ENCODE data around the gene UCK1. TPM values are rescaled to one million over a fixed set of nuclear protein-coding genes. Genes with fewer than 3 reads are reported as not detected.

Gene UCK1
- total and polyA plus RNA-seq, 2 of the 8 experiments (the other 6 are each of a cell fraction or from before 2014, with no cell fraction given): 35.1 to 42.0 TPM

- no peak overlapping the region for H4K91ac ChIP-seq (replicated peaks; ENCODE audit: insufficient read length, low read length)
- WGBS, 2 experiments (ENCODE audit: extremely low coverage in 1 of 2, insufficient coverage in 1 of 2, insufficient read length in 1 of 2, insufficient replicate concordance in 2 of 2, low coverage in 1 of 2, low lambda C conversion rate in 2 of 2, missing lambda C conversion rate in 1 of 2): 80% methylated on average over 1 of the region's 1 CpG; no CpG with 5 or more reads in 1 of the 2 experiments
- H3K79me1 ChIP-seq (ENCODE audit: low read depth, low read length): no peaks in the 10 kb centered on the region
- peaks cover 9 to 19% (median 16%) of the 10 kb centered on the region in 4 experiments for H3K27me3 ChIP-seq (replicated peaks in 1 of 4; ENCODE audit: control insufficient read depth in 3 of 4, extremely low read depth in 1 of 4, insufficient read depth in 3 of 4, low read length in 3 of 4)
- no peak overlapping the region for H2AK5ac ChIP-seq (ENCODE audit: low read depth, low read length)
- no peak overlapping the region for H2AFZ ChIP-seq (ENCODE audit: low read length)
- FAIRE-seq (no peak), DNase-seq (ENCODE audit: low read depth in 1 of 2, low spot score in 2 of 2) (no peak)
- H3K23me2 ChIP-seq (ENCODE audit: low read depth, low read length): peaks cover 11% of the 10 kb centered on the region; the same call in 1 of the 2 replicates
- ChIA-PET POLR2A (ENCODE audit: partially characterized antibody) (interaction anchor here (0.6 kb wide), 1 partner anchor 201 kb away, joined by 3 read pairs; no protein-coding TSS in a partner anchor), CTCF (ENCODE audit: partially characterized antibody) (interaction anchor here (0.7 to 2.5 kb wide), 7 partner anchors 13 to 197 kb away, joined by 3 to 10 read pairs (median 3); no protein-coding TSS in a partner anchor)
- H3K27ac ChIP-seq (ENCODE audit: low read depth, low read length): no peak overlapping the region
- H3K23ac ChIP-seq (ENCODE audit: insufficient read length): no peak overlapping the region
- no peak overlapping the region for H3K56ac ChIP-seq (replicated peaks; ENCODE audit: insufficient read length, low read depth, low read length)
- H2BK120ac ChIP-seq (replicated peaks; ENCODE audit: low read depth, low read length): no peak overlapping the region
- no peak overlapping the region for H3K4ac ChIP-seq (replicated peaks; ENCODE audit: insufficient read length, low read depth, low read length)
- H3K36me3 ChIP-seq (ENCODE audit: control insufficient read depth in 2 of 4, insufficient read depth in 4 of 4, low read length in 3 of 4): no peaks in the 10 kb centered on the region
- no peak overlapping the region for H3K4me3 ChIP-seq (ENCODE audit: extremely low read depth in 1 of 4, insufficient read depth in 2 of 4, low read depth in 3 of 4, low read length in 4 of 4)
- H2BK20ac ChIP-seq (ENCODE audit: low read length): no peak overlapping the region
- no peak overlapping the region for H3K9ac ChIP-seq (replicated peaks in 1 of 4; ENCODE audit: extremely low read depth in 1 of 4, low read depth in 3 of 4, low read length in 3 of 4)
- H4K5ac ChIP-seq (ENCODE audit: insufficient read length, low read depth, low read length): no peak overlapping the region
- no peak overlapping the region for H2BK12ac ChIP-seq (ENCODE audit: low read depth, low read length)
- H2BK15ac ChIP-seq (ENCODE audit: low read length): no peak overlapping the region
- peaks cover 0 to 5% of the 10 kb centered on the region in 2 experiments; a peak in 1 of 4 replicates for H3K9me3 ChIP-seq (ENCODE audit: insufficient read depth in 2 of 2, low read depth in 1 of 2, low read length in 1 of 2)
- H3K79me2 ChIP-seq (ENCODE audit: control insufficient read depth in 1 of 2, insufficient read depth in 2 of 2, low read length in 2 of 2): no peaks in the 10 kb centered on the region
- H3K18ac ChIP-seq (ENCODE audit: extremely low read depth, low read length): no peak overlapping the region
- no peak overlapping the region for H3K4me2 ChIP-seq (ENCODE audit: insufficient read depth in 1 of 2, low read depth in 2 of 2, low read length in 2 of 2)
- H2BK5ac ChIP-seq (ENCODE audit: low read depth, low read length): no peak overlapping the region
- peaks cover 0 to 2% of the 10 kb centered on the region in 2 experiments for H4K20me1 ChIP-seq (replicated peaks in 1 of 2; ENCODE audit: control insufficient read depth in 1 of 2, insufficient read depth in 2 of 2, low read length in 2 of 2)
- no peaks in the 10 kb centered on the region; a peak in 1 of 7 replicates for H3K4me1 ChIP-seq (replicated peaks in 1 of 4; ENCODE audit: control insufficient read depth in 3 of 4, insufficient read depth in 4 of 4, low read length in 3 of 4)
- no peak overlapping the region for H3K14ac ChIP-seq (ENCODE audit: insufficient read length)
- H4K8ac ChIP-seq (ENCODE audit: extremely low read depth, insufficient read depth, low read length): no peak overlapping the region
- TF ChIP-seq BRCA1 (IDR thresholded peaks at IDR 0.05; ENCODE audit: low read depth, low read length): no peak
- TF ChIP-seq NANOG (IDR thresholded peaks at IDR 0.05; ENCODE audit: insufficient read depth, low read depth, low read length, poor library complexity, severe bottlenecking): no peak
Observed at GRCh38 chr9:131559421-131560000, 28.4 kb upstream of the UCK1 start.

Measured in H1 (cell line).